ENCODE results near the gene AMT. TPM values are rescaled to one million over a fixed set of nuclear protein-coding genes. Genes with fewer than 3 reads are reported as not detected.
"Not testable (repeated sequence)": the region's sequence is repeated elsewhere in the genome, so short reads cannot be mapped to it uniquely, and the experiment has no call there.

The AMT gene
- polyA plus RNA-seq, 1 donor: 14.4 TPM

DNA sequence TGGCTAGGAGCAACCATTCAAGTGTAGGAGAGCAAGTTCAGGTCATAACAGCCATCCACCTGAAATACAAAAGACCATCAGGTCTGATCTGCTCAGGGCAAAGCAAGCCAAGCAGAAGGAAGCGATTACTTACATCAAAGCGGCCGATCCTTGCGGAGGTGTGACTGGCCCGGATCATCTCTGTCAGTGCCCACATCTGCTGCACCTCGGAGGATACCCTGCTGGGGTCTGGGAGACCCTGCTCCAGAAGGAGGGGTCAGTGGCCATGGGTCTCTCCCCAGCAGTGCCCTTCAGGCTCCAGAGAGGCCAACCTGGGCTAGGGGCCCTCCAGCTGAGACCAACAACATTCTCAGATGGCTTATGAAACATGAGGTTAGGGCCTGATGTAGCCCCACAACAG, 2.5 kb upstream of the AMT start:
- no peak for DNase-seq (ENCODE audit: low read depth)

DNA sequence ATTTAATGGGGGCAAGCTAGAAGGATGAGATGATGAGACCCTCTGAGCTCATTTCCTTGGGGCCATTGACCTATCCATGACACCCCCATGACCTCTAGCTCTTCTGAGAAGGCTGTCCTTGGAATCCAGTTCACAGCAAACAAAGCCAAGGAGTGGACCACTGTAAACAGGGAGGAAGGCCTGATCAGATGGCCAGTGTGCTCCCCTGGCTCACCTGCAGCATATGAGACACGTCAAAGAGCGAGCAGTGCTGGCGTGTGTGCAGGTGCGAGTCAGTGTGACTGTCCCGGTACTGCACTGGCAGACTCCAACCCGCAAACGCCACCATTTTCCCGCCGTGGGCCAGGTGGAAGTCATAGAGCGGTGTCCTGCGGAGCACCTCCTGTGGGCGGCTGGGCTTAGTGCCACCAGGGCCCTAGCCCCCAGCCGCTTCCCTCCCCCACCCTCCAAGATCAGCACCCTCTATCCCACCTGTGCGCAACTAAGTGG, 339 bp downstream of the AMT start:
- no peak for DNase-seq (ENCODE audit: low read depth)

DNA sequence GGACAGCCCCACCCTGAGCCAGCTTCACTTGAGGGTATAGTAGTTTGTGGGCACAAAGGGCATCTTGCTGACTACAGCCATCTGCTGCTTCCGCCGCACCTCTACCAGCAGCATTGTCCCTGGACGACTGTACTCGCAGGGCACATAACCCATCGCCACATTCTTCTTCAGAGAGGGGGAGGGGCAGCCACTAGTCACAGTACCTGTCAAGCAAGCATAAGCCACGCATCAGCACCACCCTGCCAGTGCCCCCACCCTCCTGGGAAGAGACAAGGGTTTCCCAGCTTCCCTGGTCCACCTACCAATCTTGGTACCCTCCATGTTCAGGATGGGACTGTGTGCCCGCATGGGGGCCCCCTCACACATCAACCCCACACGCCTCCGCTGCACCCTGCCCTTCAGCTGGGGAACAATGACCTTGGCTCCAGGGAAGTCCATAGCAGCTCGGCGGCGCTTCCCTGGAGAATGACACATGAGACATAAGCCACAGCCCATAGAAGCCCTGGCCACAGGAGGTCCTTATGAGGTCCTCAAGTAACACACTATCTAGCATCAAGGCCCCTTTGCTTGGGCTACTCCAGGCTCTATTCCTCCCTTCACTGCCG, 4.7 kb downstream of the AMT start:
- no peak for DNase-seq (ENCODE audit: low read depth)

DNA sequence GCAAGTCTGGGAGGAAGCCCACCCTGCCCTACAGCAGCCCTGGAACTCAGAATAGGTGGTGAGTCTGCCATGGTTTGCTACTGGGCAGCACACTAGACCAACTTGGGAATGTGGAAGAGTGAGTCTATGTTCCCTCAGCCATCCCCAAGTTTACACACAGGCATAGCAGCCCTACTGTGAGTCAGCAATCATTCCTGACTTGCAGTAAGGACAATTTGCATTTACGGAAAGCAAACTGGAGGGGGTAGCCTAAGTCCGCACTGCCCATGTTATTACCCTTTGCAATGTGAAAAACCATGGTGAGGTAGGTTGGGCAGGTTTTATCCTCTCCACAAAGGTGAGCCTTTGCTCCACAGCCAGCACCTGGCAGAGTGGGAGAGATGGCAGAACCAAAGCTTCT, 5.4 kb downstream of the AMT start:
- no peak for DNase-seq (ENCODE audit: low read depth)

DNA sequence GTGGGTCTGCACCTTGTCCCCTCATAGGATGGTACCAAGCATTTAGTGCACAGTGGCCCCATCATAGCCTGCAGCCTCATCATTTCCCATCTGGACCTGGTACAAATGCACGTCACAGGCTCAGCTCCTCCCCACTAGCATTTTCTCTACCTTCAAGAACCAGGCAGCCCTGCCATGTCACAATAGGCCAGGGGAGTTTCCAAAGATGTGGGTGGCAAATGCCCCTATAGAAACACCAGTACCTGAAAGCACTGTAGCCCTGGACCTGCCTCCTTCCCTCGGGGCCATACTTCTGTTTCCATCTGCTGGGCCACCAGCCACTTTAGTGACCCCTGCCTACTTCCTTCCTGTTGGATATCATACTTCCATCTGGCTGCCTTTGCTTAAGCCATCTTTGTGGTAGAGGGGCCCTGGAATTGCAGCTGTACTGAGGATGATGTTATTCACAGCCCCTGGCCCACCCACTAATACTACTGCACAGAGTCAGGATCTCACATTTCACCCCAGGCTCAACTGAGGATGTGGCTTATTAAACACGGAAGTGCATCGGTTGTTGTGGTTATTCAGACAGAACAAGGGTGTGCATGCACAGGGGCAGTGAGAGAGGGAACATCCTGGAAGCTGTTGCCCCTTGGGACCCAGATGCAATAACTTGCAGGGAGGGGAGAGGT, 6.2 kb downstream of the AMT start:
- DNase-seq (ENCODE audit: low read depth): no peak

DNA sequence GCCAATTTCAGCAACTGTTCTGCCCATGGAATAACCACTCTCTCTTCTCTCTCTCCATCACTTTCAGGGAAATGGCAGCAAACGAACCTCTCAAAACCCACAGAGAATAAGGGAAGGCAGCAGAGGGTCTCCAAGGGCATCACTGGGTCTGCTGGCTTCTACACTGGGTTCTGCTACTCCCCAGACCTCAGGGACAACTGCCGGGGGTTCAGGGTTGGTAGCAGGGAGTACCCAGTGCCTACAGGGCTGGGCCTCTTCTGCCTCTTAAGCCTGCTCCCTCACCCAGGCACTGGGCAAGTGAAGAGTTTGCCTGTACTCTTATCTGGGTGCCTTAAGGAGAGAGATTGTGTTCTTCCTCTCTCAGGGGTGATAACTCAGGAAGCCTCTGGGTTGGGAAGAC, 7.5 kb downstream of the AMT start:
- no peak for DNase-seq (ENCODE audit: low read depth)

DNA sequence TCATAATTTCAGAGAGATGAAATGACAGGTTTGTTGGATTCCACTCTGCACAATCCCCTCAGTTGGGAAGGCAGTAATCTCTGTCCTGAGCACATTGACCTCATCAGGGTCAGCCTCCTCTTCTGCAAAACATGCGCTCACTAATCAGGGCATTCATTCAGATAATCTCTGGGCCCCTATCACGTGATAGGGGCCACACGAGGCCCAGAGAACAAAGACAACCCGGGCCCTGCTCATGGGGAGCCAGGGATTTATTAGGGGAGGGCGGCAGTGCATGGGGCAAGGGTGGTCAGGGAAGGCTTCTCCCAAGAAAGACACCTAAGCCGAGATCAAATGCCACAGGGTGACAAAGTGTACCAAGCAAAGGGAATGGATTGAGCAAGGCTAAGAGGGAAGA, 8.9 kb downstream of the AMT start:
- no peak for DNase-seq (ENCODE audit: low read depth)

DNA sequence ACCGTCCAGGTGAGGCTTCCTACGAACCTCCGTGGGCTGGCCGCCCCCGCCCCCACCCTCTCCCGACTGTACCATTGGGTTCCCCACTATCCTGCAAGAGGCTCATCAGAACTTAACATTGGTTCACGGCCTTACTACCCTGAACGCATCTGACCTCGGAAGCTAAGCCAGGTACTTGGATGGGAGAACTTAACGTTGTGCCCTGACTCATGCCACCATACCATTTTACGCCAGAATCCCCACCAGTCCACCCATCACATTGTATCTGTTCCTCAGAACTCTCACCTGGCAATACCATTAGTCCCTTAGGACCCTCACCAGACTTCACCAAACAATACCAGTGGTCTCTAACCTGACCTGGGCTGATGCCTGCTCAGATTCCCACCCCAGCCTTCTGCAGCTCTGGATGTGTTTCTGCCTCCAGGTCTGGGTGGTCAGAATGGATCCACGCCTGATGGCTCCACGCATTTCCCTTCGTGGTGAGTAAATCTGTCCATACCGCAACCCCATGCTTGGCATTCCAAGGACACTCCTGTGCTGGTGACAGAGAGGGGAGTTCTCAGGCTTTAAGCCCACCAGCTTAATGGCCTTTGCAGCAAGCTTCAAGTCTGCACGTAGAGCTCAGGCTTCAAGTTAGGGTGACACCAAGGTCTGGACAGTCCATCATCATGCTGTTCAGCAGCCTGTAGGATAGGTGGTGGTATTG, 9.5 kb downstream of the AMT start:
- no peak for DNase-seq (ENCODE audit: low read depth)

DNA sequence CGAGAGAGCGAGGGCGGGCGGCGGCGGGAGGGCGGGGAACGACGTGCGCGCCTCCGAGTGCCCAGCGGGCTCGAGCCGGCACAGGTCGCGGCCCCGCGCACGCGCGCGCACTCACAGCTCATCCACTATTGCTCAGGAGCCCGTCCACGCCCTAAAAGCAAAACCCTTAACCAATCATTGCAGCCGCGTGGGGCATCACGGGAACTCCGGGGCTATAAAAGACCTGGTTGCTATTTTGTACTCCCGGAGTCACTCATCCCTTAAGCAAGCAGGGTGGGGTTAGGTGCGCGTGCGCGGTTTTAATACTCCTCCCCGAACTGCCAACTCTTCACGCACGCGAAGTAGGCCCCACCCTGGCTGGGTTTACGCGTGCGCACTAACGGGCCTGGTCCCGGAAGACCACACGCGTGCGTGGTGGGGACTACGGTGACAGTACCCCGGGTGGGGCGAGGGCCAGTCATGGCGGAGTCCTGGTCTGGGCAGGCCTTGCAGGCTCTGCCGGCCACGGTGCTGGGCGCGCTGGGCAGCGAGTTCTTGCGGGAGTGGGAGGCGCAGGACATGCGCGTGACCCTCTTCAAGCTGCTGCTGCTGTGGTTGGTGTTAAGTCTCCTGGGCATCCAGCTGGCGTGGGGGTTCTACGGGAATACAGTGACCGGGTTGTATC, 10.2 kb downstream of the AMT start, which contains the start of the genes RHOA and TCTA:
Gene RHOA (minus strand): TSS at position 9 of the 664 bp plus-strand sequence. CDS start 36,387 bp downstream, outside the sequence.
Gene TCTA (plus strand): TSS at position 456 of the 664 bp plus-strand sequence. CDS start 4 bp downstream, at position 460.
- DNase-seq (ENCODE audit: low read depth): peak; percentile 99

DNA sequence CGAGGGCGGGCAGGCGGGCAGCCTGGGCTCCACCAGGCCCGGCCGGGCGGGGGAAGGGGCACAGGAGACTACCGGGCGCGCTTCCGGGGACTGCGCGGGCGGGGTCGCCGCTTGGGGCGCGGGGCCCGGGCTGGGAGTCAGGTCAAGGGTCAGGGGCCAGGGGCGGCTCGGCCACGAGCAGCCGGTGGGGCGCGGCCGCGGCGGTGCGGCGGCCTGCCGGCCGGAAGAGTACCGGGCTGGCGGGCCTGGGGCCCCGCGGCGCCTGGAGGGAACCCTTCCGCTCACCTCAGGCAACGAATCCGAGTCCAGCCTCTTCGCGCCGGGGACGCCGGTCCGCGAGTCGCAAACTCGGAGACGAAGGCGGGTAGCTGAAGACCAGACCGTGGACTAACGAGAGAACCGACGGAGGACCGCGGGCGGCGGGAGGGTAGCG, 10.7 kb downstream of the AMT start:
- no peak for DNase-seq (ENCODE audit: low read depth)

DNA sequence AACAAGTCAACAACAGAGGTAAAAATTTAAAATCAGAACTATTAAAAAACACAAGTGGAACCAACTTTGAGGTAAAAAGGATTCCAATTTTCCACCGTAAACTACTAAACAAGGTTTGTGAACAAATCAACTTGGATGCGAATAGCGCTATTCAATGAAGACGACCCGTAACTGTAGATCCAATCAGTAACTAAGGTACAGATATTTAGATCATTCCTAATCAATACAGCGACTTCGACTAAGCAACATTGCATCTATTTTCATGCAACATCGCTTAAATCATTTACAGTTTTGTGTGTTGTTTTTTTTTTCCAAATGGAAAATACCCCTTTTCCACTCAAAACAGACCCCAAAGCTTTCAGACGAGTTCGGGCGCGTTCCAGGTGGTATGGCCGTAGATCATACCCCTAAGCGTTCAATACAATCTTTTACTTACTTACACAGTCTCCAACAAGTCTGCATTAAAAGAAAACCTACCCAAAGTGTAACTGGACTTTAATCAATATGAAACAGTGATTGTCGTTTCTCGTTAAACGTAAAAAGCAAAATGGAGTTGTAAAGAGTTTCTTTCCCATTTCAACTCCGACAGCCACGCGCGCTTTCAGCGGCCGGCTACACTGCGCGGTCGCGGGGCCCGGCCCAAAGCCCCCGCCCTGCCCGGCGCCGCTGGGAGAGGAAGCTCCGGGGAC, 11.3 kb downstream of the AMT start:
- no peak for DNase-seq (ENCODE audit: low read depth)

DNA sequence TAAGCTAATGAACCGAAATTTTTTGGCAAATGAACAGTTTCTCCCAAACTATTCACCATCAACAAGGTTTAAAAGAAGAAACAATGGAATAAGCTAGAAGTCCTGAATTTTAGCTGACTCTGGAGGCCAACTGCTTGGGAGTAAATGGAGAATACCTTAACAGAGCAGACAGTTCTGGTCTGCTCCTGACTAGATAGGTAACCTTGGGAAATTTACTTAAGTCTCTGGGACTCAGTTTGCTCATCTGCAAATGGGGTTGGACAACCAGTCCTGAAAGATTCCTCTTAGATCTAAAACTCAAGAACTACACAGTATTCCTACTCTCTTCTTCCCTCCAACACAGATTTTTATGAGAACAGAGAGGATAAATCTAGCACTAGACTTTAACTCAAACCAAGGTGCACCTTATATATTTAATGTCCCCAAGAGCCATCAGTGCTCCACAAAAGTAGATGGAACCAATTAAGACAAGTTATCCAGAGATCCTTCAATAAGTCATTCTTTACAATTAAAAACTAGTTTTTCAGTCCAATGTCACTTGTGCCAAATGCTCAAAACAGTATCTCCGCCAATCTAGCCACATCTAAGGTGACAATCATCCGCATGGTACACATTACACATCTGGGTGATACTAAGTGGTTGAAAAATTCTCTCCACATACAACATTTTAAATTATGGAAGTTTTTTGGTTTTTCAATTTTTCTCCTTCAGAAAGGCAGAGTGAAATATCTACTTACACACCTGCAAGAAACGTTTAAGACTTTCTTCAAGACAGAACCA, 12.0 kb downstream of the AMT start:
- DNase-seq (ENCODE audit: low read depth): no peak

DNA sequence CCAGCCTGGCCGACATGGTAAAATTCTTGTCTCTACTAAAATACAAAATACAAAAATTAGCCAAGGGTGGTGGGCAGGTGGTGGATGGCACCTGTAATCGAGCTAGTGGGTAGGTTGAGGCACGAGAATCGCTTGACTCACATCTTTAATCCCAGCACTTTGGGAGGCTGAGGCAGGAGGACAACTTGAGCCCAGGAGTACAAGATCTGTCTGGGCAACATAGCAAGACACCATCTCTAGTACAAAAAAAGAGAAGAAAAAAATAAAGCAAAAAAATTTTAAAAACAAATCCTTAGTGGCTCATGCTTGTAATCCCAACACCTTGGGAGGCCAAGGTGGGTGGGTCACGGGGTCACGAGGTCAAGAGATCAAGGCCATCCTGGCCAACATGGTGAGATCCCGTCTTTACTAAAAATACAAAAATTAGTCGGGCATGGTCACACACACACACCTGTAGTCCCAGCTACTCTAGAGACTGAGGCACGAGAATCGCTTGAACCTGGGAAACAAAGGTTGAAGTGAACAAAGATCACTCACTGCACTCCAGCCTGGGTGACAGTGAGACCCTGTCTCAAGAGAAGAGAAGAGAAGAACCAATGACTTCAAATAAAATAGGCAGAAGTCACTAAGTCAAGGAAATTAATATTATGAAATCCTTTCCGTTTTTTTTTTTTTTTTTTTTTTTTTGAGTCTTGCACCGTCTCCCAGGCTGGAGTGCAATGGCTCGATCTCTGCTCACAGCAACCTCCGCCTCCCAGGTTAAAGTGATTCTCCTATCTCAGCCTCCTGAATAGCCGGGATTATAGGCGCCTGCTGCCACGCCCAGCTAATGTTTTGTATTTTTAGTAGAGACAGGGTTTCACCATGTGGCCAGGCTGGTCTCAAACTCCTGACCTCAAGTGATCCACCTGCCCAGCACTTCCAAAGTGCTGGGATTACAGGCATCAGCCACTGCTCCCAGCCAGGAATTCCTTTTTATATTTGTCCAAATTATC, 15.4 kb downstream of the AMT start:
- DNase-seq (ENCODE audit: low read depth): no peak

DNA sequence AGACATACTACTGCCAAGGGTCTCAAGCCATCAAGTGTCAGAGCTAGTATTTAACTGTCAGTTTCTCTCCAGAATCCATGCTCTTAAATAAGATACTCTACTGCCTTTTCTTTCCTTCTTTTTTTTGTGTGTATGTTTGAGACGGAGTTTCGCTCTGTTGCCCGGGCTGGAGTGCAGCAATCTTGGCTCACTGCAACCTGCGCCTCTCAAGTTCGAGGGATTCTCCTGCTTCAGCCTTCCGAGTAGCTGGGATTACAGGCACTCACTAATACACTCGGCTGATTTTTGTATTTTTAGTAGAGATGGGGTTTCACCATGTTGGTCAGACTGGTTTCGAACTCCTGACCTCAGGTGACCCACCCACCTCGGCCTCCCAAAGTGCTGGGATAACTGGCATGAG, 16.7 kb downstream of the AMT start:
- not testable (repeated sequence) for DNase-seq (ENCODE audit: low read depth)

DNA sequence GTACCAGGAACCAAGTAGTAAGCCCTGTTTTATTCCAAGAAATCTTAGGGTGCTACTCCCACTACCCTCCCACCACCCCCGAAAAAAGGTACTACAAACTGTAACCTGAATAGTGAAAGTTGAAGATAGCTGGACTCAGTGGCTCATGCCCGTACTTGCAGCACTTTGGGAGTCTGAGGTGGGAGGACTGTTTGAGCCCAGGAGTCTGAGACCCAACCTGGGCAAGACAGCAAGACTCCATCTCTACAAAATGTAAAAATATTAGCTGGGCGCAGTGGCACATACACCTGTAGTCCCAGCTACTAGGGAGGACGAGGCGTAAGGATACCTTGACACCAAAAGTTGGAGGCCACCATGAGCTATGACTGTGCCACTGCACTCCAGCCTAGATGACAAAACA, 18.4 kb downstream of the AMT start:
- DNase-seq (ENCODE audit: low read depth): no peak

DNA sequence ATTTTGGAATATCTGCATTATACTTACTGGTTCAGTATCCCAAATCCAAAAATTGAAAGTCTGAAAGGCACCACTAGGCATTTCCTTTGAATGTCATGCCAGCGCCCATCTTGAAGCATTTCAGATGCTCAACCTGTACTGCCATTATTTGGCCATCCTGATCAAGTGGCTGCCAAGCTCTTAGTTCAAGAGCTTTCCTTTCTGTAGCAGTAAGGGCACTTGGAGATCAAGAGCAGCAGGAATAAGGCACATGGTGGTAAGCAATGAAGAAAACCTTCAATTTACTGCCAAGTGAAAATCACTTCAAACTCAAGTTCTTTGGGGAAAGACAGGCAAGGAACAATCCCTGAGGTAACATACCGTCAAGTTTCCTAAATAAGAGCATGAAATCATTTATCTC, 20.5 kb downstream of the AMT start:
- no peak for DNase-seq (ENCODE audit: low read depth)

DNA sequence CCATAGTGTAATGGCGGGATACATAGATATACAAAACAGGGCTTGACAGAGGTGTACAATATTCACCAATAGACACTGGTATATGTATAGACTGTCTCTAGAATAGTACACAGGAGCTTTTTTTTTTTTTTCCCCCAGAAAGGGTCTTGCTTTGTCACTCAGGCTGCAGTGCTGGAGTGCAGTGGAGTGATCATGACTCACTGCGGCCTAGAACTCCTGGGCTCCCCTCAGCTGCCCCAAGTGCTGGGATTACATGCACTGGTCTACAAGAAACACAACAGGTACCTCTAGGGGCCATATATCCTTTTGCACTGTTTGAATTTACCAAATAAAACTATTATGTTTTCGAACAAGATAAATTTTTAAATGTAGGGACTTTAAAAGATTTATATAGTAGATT, 22.8 kb downstream of the AMT start:
- DNase-seq (ENCODE audit: low read depth): no peak

DNA sequence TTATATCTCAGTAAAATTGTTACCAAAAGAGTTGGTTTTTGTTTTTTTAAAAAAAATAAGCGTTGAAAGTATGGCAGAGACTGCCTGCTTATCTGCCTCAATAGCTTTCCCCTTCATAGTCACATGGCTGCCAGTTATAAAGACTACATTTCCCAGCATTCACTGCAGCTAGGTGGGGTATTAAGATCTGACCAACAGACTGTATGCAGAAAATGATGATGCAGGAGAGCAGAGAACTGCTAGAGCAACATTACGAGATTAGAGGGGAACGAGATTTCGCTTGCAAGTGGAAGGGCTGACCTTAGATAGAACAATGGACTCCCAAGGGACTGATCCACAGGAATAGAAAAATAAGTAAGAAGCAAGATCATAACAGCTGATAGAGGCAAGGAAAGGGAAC, 24.8 kb downstream of the AMT start:
- no peak for DNase-seq (ENCODE audit: low read depth)

DNA sequence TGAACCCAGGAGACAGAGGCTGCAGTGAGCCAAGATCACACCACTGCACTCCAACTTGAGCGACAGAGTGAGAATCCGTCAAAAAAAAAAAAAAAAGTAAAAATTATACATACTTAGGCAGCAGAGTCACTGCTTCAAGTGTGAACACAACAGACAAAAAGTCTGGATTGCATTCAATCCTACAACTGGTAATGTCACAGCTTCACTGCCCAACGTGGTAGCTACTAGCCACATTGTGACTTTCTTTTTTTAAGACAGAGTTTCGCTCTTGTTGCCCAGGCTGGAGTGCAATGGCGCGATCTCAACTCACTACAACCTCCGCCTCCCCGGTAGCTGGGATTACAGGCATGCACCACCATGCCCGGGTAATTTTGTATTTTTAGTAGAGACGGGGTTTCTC, 31.0 kb downstream of the AMT start:
- not testable (repeated sequence) for DNase-seq (ENCODE audit: low read depth)

DNA sequence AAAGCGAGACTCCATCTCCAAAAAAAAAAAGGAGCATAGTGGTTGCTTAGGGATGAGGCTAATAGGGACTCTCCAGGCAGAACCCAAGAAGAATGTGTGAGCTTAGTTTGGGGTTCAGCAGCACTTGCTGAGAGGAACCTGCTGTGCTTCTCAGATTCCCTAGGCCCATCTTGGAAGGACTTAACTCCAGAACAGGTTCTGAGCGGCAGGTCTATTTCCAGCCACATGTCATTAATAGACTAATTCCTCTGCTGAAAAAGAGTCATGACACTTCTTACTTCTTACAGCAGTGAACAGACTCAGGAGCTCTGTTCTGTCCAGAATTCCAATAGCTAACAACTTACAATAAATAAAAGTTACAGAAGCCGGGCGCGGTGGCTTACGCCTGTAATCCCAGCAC, 33.0 kb downstream of the AMT start:
- no peak for DNase-seq (ENCODE audit: low read depth)

Measured in forelimb muscle (tissue), 1 donor.